HCT116 (cell line): ENCODE measurements around the gene TIMP3.

ENCODE experiments used
- CEBPB ChIP-seq: IDR thresholded peaks from 2 replicates; pipeline ENCODE4 v1.6.1; 2012; ENCODE audit warnings: low read depth
- CTCF ChIP-seq, 3 experiments: fragments of 200-600 bp in 1 of 3; sonication (generic) in 1 of 3; IDR thresholded peaks in 2 of 3; conservative IDR thresholded peaks in 1 of 3; 2 replicates each; pipeline ENCODE4 v1.5.1; 2012 to 2017; ENCODE audit warnings: low read depth in 2 of 3, low read length in 2 of 3, antibody characterized with exemption in 1 of 3, borderline replicate concordance in 1 of 3, control low read depth in 1 of 3, mild to moderate bottlenecking in 1 of 3, mixed read lengths in 1 of 3, mixed run types in 1 of 3, moderate library complexity in 1 of 3; ENCODE audit not compliant: insufficient read depth in 1 of 3
- EGR1 ChIP-seq: IDR thresholded peaks from 2 replicates; pipeline ENCODE4 v1.6.1; 2012; ENCODE audit warnings: low read depth
- EZH2 ChIP-seq: fragments of 200-600 bp; sonication (generic); IDR thresholded peaks from 2 replicates; pipeline ENCODE4 v1.6.1; 2017; ENCODE audit warnings: antibody characterized with exemption, mixed run types
- FOSL1 ChIP-seq: IDR thresholded peaks from 2 replicates; pipeline ENCODE4 v1.6.1; 2012; ENCODE audit warnings: low read depth
- JUND ChIP-seq: IDR thresholded peaks from 2 replicates; pipeline ENCODE4 v1.6.1; 2012
- POLR2A ChIP-seq: IDR thresholded peaks from 2 replicates; pipeline ENCODE4 v1.7.0; 2011; ENCODE audit warnings: borderline replicate concordance; ENCODE audit not compliant: insufficient read depth, insufficient read length; ENCODE audit errors: extremely low read depth
- POLR2AphosphoS5 ChIP-seq: IDR thresholded peaks from 2 replicates; pipeline ENCODE4 v1.6.1; 2011; ENCODE audit warnings: mild to moderate bottlenecking, low read depth, low read length, moderate library complexity
- REST ChIP-seq: IDR thresholded peaks from 2 replicates; pipeline ENCODE4 v1.6.1; 2012; ENCODE audit warnings: low read depth
- SP1 ChIP-seq: IDR thresholded peaks from 2 replicates; pipeline ENCODE4 v1.6.1; 2012; ENCODE audit warnings: low read depth
- SRF ChIP-seq: IDR thresholded peaks from 2 replicates; pipeline ENCODE4 v1.6.1; 2012; ENCODE audit warnings: low read depth
- YY1 ChIP-seq: IDR thresholded peaks from 2 replicates; pipeline ENCODE4 v1.6.1; 2011; ENCODE audit warnings: low read length, low read depth, moderate library complexity, mild to moderate bottlenecking; ENCODE audit not compliant: insufficient replicate concordance; ENCODE audit errors: extremely low read depth
- ZFX ChIP-seq: fragments of 450-650 bp; IDR thresholded peaks from 2 replicates; pipeline ENCODE4 v1.6.1; 2017

- TF ChIP-seq CTCF (IDR thresholded peaks at IDR 0.05 in 2 of 3, conservative IDR thresholded peaks at IDR 0.05 in 1 of 3; ENCODE audit: borderline replicate concordance in 1 of 3, insufficient read depth in 1 of 3, low read depth in 2 of 3, low read length in 2 of 3) (no peak), POLR2AphosphoS5 (no peak), POLR2A (no peak), CEBPB (no peak), SP1 (no peak), YY1 (no peak), EGR1 (no peak), EZH2 (no peak), ZFX (no peak), JUND (no peak), SRF (no peak), FOSL1 (no peak), REST (no peak)
Measured at GRCh38 chr22:32859743-32860142, 58.2 kb downstream of the TIMP3 start.
